Activated T-cell treated with anti-CD3 and anti-CD28 coated beads, Interleukin-2, amount 50 U/mL, for 72 hours (primary cell): ENCODE measurements around the gene PAGR1. TPM values are rescaled to one million over a fixed set of nuclear protein-coding genes. Genes with fewer than 3 reads are reported as not detected.

Experiments
- ATAC-seq, 2 donors: fragments of 150-1000 bp; cut with Tn5 transposase; replicated peaks in 1 of 2; 2 replicates each; pipeline ENCODE4 v1.10.0; 2021; ENCODE audit warnings: moderate library complexity in 2 of 2, mild to moderate bottlenecking in 1 of 2
- DNase-seq, 2 donors: peaks; one replicate each; pipeline ENCODE4 v3.0.0; 2021 to 2022; ENCODE audit warnings: mixed read lengths in 1 of 2
- H3K27ac Mint-ChIP-seq: one replicate; pipeline ENCODE4 v1.8.0; 2022; ENCODE audit warnings: mild to moderate bottlenecking, moderate library complexity, mixed read lengths
- H3K27me3 Mint-ChIP-seq: one replicate; pipeline ENCODE4 v1.8.0; 2022; ENCODE audit warnings: low read depth, mixed read lengths
- H3K36me3 Mint-ChIP-seq, 2 donors: one replicate each; pipeline ENCODE4 v1.8.0; 2022; ENCODE audit warnings: mixed read lengths in 2 of 2, mild to moderate bottlenecking in 1 of 2; ENCODE audit not compliant: insufficient read depth in 2 of 2
- H3K4me1 Mint-ChIP-seq: one replicate; pipeline ENCODE4 v1.8.0; 2022; ENCODE audit warnings: low read depth, mixed read lengths
- H3K4me3 Mint-ChIP-seq, 2 donors: one replicate each; pipeline ENCODE4 v1.8.0; 2022; ENCODE audit warnings: mild to moderate bottlenecking in 2 of 2, mixed read lengths in 2 of 2, moderate library complexity in 2 of 2
- H3K9me3 Mint-ChIP-seq, 2 donors: one replicate each; pipeline ENCODE4 v1.8.0; 2022; ENCODE audit warnings: mixed read lengths in 2 of 2
- total RNA-seq, 2 donors: library from RNA; stranded (reverse); gene quantifications; one replicate each; pipeline ENCODE4 v1.2.3, GENCODE V29; 2022

Gene PAGR1
- total RNA-seq, 2 donors from 2014 or later, result 14.8 to 17.8 TPM

DNA sequence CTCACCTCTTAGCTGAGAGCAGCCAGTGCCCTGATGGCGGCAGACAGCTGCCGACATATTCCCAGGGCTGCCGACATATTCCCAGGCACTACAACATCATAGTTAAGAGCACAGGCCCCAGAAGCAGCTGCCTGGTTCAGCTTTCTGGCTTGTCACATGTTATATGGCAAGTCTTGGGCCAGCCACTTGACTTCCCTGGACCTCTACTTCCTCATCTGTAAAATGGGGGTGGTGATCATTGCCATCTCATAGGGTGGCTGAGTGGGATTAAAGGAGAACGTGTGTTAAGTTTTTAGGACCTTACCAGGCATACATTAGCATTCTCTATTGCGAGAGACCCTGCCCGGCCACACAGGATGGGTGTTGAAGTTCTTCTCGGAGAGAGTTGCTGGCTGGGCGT lies 28.0 kb downstream of the PAGR1 start:
- Mint-ChIP-seq H3K36me3 (peaks cover 8 to 24% of the 10 kb centered on the region in 2 donors), H3K27ac (no peak overlapping the region), H3K27me3 (no peaks in the 10 kb centered on the region), H3K4me3 (no peak overlapping the region), H3K9me3 (no peaks in the 10 kb centered on the region), H3K4me1 (peaks cover 8% of the 10 kb centered on the region)
- no peak for DNase-seq
- ATAC-seq, result no peak

DNA sequence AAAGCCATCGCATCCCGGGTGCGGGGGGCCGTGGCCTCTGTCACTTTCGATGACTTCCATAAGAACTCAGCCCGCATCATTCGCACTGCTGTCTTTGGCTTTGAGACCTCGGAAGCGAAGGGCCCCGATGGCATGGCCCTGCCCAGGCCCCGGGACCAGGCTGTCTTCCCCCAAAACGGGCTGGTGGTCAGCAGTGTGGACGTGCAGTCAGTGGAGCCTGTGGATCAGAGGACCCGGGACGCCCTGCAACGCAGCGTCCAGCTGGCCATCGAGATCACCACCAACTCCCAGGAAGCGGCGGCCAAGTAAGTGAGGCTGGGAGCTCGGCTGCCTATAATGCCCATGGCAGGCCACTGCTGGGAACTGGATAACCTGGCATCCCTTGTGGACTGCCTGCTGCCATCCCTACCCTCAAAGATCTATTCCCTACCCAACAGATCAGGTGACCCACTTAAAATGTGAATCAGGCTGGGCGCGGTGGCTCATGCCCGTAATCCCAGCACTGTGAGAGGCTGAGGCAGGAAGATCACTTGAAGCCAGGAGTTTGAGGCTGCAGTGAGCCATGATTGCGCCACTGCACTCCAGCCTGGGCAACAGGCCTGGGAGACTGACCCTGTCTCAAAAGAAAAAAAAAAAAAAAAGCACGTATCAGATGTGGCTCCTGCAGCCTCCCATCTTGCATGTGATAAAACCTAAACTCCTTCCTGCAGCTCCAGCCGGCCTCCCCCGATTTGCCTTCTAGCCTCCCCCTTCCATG lies 28.8 kb downstream of the PAGR1 start:
- DNase-seq (no peak), ATAC-seq (no peak)
- Mint-ChIP-seq H3K27ac (no peak overlapping the region), H3K27me3 (no peaks in the 10 kb centered on the region), H3K4me3 (no peak overlapping the region), H3K4me1 (peaks cover 8% of the 10 kb centered on the region), H3K36me3 (peaks cover 8 to 21% of the 10 kb centered on the region in 2 donors), H3K9me3 (no peaks in the 10 kb centered on the region)

DNA sequence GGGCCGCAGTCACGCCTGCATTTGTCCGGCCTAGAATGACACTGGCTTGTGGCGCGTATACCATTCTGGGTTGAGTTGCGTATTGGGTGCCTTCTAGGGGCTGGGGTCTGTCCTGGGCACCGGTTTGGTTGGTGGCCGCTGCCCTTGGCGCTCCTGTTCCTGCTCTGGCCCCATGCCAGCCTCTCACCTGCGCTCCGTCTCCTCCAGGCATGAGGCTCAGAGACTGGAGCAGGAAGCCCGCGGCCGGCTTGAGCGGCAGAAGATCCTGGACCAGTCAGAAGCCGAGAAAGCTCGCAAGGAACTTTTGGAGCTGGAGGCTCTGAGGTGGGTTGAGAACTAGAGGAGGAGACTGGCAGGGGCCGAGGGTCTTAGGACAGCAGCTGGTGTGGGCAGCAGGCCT lies 29.7 kb downstream of the PAGR1 start:
- Mint-ChIP-seq H3K27ac (no peak overlapping the region), H3K4me1 (peaks cover 8% of the 10 kb centered on the region), H3K9me3 (no peaks in the 10 kb centered on the region)

DNA sequence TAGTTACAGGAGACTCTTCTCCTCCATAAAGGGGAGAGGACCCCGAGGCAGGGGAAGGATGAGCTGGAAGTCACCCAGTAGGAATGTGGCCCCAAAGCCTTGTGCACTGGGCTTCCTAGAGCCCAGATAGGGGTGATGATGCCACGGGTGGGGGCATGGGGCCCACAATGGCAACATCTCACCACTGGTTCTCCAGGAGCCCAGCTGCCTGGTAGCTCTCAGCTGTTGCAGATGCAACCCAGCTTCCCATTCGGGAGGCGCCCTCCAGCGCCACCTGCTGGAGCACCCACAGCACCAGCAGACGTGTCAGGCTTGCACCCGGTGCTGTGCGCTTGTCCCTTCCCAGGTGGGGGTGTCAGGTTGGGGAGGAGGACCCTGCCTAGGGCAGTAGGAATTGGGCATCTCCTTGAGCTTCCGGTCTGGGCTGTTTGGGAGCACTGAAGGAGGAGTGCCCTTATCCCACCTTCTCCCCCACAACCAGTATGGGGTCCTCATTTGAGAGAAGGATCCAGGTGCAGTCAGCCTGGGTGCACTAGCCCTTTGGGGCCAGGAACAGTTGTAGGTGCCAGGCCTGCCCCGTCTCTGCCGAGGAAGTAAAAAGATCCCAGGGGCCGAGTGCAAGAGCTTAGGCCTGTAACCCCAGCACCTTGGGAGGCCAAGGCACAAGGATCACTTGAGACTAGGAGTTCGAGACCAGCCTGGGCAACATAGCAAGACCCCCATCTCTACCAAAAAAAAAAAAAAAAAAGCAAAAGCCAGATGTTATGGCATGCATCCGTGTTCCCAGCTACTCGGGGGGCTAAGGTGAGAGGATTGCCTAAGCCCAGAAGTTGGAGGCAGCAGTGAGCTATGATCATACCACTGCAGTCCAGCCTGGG lies 32.7 kb downstream of the PAGR1 start:
- peak; percentile 88 to 94 for ATAC-seq

More for the DNA sequence above, 29.7 kb downstream of the PAGR1 start:
- H3K36me3 Mint-ChIP-seq, result peaks cover 8 to 21% of the 10 kb centered on the region in 2 donors
- H3K27me3 Mint-ChIP-seq, result no peaks in the 10 kb centered on the region
- H3K4me3 Mint-ChIP-seq, result no peak overlapping the region
- DNase-seq, result no peak
- ATAC-seq, result no peak

DNA sequence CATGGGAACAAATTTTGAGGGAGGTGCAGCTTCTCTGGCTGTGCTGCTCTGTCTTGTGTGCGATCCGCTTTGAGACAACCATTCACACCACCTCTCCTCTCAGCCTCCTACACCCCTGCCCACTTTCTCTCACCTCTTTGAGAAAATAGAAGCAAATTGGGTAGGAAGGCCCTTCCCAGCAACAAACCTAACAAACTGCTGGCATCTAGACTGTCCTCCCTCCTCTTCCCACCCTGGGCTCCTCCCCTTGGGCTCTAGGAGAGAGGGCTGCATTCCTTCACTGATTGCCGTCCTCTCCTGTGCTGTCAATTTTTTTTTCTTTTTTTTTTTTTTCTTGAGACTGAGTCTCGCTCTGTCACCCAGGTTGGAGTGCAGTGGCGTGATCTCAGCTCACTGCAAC lies 33.6 kb downstream of the PAGR1 start:
- H3K27ac Mint-ChIP-seq, result no peak overlapping the region
- H3K36me3 Mint-ChIP-seq, result peaks cover 3 to 21% of the 10 kb centered on the region in 2 donors
- DNase-seq (no peak), ATAC-seq (no peak)
- peaks cover 8% of the 10 kb centered on the region for H3K4me1 Mint-ChIP-seq
- no peak overlapping the region for H3K4me3 Mint-ChIP-seq
- no peaks in the 10 kb centered on the region for H3K27me3 Mint-ChIP-seq
- no peaks in the 10 kb centered on the region for H3K9me3 Mint-ChIP-seq

More for the DNA sequence above, 32.7 kb downstream of the PAGR1 start:
- H3K27ac Mint-ChIP-seq, result no peak overlapping the region
- H3K4me1 Mint-ChIP-seq, result peaks cover 8% of the 10 kb centered on the region
- H3K27me3 Mint-ChIP-seq, result no peaks in the 10 kb centered on the region
- H3K4me3 Mint-ChIP-seq, result no peak overlapping the region
- peak; percentile 83 to 88 for DNase-seq
- no peaks in the 10 kb centered on the region for H3K9me3 Mint-ChIP-seq
- H3K36me3 Mint-ChIP-seq, result peaks cover 5 to 21% of the 10 kb centered on the region in 2 donors

DNA sequence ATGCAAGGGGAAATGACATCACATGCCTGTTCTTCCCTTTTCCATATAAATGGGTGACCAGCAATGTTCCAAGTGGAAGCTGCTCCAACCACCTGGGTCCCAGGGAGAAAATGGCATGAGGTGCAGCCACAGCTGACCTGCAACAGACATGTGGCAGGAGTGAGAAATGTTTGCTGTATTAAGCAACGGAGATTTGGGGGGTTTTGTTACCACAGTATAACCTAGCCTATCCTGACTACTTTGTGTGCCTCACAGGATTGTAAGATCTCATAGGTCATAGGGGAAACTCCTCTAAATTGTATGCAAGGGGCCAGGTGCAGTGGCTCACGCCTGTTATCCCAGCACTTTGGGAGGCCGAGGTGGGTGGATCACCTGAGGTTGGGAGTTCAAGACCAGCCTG lies 35.0 kb downstream of the PAGR1 start:
- peaks cover 8% of the 10 kb centered on the region for H3K4me1 Mint-ChIP-seq
- H3K27me3 Mint-ChIP-seq, result no peaks in the 10 kb centered on the region
- H3K9me3 Mint-ChIP-seq, result no peaks in the 10 kb centered on the region
- no peak overlapping the region for H3K4me3 Mint-ChIP-seq
- H3K27ac Mint-ChIP-seq, result no peak overlapping the region
- DNase-seq (no peak), ATAC-seq (no peak)
- H3K36me3 Mint-ChIP-seq, result peaks cover 3 to 14% of the 10 kb centered on the region in 2 donors

DNA sequence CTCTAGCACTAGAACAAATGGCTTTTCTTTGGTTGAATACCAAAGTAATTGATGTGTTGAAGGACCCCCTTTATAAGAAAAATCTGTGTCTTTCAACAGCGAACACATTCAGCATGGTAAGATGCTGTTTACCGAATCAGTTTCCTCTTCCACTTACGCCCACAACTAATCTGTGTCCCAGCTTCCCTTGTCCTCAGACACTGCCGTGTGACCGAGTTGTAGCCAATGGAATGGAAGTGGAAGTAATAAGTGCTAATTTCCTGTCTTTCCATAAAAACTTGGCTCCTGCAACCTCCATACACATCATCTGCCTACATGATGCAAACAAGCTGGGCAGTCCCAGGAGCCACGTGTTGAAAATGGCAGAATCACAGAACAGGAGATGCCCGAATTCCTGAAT lies 36.7 kb downstream of the PAGR1 start:
- DNase-seq (no peak), ATAC-seq (no peak)
- Mint-ChIP-seq H3K27ac (no peak overlapping the region), H3K27me3 (no peaks in the 10 kb centered on the region), H3K36me3 (peaks cover 0 to 8% of the 10 kb centered on the region in 2 donors), H3K9me3 (no peaks in the 10 kb centered on the region), H3K4me1 (peaks cover 8% of the 10 kb centered on the region), H3K4me3 (no peak overlapping the region)

DNA sequence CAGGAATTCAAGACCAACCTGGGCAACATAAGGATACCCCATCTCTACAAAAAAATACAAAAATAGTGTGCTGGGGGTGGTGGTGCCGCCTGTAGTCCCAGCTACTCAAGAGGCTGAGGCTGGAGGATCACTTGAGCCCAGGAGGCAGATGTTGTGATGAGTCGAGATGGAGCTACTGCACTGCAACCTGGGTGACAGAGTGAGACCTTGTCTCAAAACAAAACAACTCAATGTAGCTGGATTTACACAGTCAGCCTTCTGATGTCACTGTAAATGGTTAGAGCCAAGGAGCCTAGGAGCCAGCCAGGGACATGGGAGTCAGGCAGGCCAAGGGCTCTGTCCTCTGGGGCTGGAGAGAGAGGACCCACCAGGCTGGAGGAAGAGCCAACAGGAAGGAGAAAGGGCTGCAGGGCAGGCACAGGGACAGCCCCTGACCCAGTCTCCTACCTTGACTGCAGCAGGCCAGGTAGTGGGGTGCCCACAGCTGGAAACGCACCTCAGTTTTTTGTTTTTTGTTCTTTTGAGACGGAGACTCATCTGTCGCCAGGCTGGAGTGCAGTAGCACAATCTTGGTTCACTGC lies 38.7 kb downstream of the PAGR1 start:
- Mint-ChIP-seq H3K4me1 (no peaks in the 10 kb centered on the region), H3K4me3 (no peak overlapping the region), H3K9me3 (no peaks in the 10 kb centered on the region), H3K36me3 (peaks cover 4 to 8% of the 10 kb centered on the region in 2 donors), H3K27me3 (no peaks in the 10 kb centered on the region), H3K27ac (no peak overlapping the region)
- DNase-seq, result no peak
- peak; percentile 36 to 49 for ATAC-seq

DNA sequence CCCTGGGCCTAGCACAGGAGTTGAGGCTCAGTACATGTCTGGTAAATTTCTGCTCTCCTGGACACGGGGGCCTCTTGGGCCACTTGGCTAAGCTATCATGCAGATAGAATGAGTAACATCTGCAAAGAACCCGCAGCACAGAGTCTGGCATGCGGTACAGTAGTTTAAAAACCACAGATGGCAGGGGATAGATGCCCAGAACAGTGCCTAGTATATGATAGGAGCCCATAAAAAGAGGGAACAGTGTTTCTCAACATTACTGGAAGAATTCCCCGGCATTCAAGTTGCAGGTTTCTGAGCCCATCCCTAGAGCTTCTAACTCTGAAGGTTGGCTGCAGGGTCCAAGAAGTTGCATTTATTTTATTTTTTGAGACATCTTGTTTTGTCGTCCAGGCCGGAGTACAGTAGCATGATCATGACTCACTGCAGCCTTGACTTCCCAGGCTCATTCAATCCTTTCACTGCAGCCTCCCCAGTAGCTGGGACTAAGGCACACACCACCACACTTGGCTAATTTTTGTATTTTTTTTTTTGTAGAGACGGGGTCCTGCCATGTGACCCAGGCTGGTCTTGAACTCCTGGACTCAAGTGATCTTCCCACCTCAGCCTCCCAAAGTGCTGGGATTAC lies 41.3 kb downstream of the PAGR1 start:
- Mint-ChIP-seq H3K36me3 (peaks cover 4 to 10% of the 10 kb centered on the region in 2 donors), H3K4me3 (no peak overlapping the region), H3K4me1 (peaks cover 21% of the 10 kb centered on the region), H3K9me3 (no peaks in the 10 kb centered on the region), H3K27me3 (no peaks in the 10 kb centered on the region), H3K27ac (no peak overlapping the region)
- no peak for DNase-seq
- peak in 1 of 2 donors; percentile 6 for ATAC-seq

DNA sequence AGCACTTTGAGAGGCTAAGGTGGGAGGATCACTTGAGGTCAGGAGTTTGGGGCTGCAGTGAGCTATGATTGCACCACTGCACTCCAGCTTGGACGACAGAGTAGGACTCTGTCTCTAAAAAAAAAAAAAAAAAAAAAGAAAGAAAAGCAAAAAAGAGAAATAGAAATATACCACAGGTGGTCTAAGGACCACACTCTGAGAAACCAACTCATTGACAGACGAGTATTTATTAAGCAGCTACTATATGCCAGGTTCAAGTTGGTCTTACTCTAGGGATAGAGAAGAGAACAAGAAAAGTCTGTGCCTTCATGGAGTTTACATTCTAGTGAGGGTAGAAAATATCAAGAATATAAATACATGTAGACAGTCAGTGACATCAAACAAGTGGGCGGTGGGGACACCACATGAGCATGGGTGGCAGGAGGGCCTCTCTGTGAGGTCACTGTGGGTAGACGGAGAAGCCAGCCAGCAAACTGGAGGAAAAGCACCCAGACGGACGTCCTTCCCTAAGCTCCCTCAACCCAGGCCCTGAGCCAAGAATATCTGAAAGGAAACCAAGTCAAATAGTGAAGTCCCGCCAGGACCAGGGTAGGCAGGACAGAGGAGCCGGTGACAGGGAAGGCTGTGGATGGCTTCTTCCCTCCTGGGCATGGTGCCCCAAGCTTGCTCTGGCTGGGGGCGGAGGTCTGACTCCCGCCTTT lies 42.3 kb downstream of the PAGR1 start:
- no peaks in the 10 kb centered on the region for H3K9me3 Mint-ChIP-seq
- no peak overlapping the region for H3K4me3 Mint-ChIP-seq
- H3K27ac Mint-ChIP-seq, result no peak overlapping the region
- H3K4me1 Mint-ChIP-seq, result peaks cover 26% of the 10 kb centered on the region
- ATAC-seq, result no peak
- H3K27me3 Mint-ChIP-seq, result no peaks in the 10 kb centered on the region
- no peak for DNase-seq
- H3K36me3 Mint-ChIP-seq, result peaks cover 7 to 10% of the 10 kb centered on the region in 2 donors

DNA sequence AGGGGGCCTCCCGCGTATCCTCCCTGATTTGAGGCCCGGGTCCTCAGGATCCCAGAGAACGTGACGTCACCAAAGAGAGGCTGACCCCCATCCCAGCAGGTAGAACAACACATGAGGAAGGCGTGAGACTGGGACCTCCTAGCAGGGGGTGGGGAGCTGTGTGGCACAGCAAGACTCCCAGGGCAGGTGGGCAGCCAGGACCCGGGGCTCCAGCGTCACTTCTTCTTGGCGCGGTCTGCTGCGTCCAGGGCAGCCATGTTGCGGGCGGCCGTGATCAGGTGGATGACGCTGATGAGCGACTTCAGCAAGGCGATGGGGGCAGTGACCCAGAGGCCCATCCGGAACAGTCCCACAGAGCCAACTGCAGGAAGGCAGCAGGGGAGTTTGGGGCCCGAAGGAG lies 43.0 kb downstream of the PAGR1 start:
- peaks cover 7 to 10% of the 10 kb centered on the region in 2 donors for H3K36me3 Mint-ChIP-seq

DNA sequence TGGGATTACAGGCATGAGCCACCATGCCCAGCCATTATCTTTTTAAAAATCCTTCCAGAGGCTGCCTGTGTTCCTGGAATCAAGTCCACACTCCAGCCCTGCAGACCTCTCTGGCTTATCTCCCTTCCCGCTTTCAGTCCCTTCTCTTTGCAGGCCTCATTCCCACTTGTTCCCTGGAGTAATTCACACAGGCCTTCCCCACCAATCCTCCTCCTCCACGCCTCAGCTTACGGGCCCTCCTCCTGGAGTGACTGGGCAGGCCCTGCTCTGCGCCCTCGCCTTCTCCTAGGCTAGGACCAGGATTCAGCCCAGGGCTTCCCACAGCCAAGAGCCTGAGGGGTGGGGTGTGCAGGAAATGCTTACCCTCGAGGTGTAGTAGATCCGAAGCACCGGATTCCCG lies 44.3 kb downstream of the PAGR1 start:
- H3K9me3 Mint-ChIP-seq, result no peaks in the 10 kb centered on the region
- no peak overlapping the region for H3K4me3 Mint-ChIP-seq
- no peaks in the 10 kb centered on the region for H3K27me3 Mint-ChIP-seq
- DNase-seq, result no peak
- H3K27ac Mint-ChIP-seq, result no peak overlapping the region
- H3K4me1 Mint-ChIP-seq, result peaks cover 30% of the 10 kb centered on the region
- H3K36me3 Mint-ChIP-seq, result peaks cover 7 to 10% of the 10 kb centered on the region in 2 donors
- no peak for ATAC-seq

More for the DNA sequence above, 43.0 kb downstream of the PAGR1 start:
- no peak for ATAC-seq
- no peak overlapping the region for H3K27ac Mint-ChIP-seq
- no peak for DNase-seq
- no peak overlapping the region for H3K4me3 Mint-ChIP-seq
- H3K9me3 Mint-ChIP-seq, result no peaks in the 10 kb centered on the region
- no peaks in the 10 kb centered on the region for H3K27me3 Mint-ChIP-seq
- peaks cover 30% of the 10 kb centered on the region for H3K4me1 Mint-ChIP-seq
